NOMO-1 treated with DMSO at 0.1 percent for 48 hours (cell line): ENCODE data around the gene TOX3.

Experiments used
- DNase-seq: peaks from one replicate; lab custom pipeline; 2025; ENCODE audit not compliant: unreplicated experiment; lab: John Stamatoyannopoulos, UW

The TOX3 gene

GRCh38 chr16:52455549-52456277, 91.2 kb downstream of the TOX3 start:
- no peak for DNase-seq

GRCh38 chr16:52453644-52454043, 93.3 kb downstream of the TOX3 start:
- DNase-seq, result no peak

GRCh38 chr16:52451971-52452421, 94.9 kb downstream of the TOX3 start:
- DNase-seq, result no peak

- DNase-seq, result no peak
Measured at GRCh38 chr16:52450916-52451315, 96.0 kb downstream of the TOX3 start.

- no peak for DNase-seq
Measured at GRCh38 chr16:52450241-52450640, 96.7 kb downstream of the TOX3 start.

DNA sequence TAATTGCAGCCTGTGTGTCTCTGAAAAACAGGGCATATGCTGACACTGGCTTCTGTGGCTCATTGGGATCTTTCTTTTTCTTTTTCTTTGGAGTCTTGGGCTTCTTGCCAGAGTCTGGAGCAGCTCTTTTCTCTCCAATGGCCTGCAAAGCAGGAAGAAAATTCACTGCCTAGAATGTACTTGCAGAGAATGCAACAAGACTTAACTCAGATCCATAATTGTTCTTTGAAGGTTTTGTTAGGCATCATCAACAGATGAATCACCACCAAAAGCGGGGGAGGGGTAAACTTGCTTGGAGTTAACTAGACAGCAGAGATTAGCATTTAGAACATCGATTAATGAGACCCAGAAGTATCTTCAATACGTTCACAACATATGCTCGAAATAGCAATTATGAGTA, 100.9 kb downstream of the TOX3 start:
- no peak for DNase-seq

- no peak for DNase-seq
Measured at GRCh38 chr16:52441886-52442285, 105.1 kb downstream of the TOX3 start.

DNA sequence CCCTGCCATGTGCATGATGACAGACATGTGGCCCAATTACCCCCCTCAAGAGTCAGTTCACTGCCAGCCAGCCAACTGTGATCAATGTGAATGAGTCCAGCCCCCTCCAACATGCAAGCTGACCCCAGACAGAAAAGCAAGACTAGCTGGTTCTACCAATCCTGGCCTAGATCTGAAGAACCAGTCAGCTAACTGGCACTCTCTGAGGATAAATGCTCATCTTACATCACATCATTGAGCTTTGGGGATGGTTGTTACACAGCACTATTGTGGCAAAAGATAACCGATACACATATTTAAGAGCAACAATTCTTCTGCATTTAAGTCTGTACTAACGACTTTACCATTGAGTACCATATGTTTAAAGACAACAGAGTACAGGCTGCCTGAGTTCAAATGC, 106.7 kb downstream of the TOX3 start:
- DNase-seq, result no peak

DNA sequence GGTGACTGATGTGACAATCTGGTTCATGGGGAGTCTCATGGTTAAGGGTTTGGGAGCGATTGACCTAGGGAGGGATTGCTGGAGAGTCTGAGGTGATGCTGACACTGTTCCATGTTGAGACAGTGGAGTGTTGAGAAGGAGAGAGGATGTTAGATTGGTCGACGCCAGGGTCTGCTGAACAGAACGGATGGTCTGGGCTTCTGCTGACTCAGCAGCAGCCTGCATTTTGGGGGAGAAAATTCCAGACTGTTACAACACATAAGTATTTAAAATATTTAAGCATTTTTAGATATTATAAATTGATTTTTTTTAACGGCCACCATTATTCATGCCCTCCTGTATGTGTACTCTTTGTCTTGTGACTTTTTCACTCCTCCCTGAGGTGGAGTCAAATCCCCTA, 107.2 kb downstream of the TOX3 start:
- no peak for DNase-seq

GRCh38 chr16:52439171-52439701, 107.7 kb downstream of the TOX3 start:
- DNase-seq, result no peak

DNA sequence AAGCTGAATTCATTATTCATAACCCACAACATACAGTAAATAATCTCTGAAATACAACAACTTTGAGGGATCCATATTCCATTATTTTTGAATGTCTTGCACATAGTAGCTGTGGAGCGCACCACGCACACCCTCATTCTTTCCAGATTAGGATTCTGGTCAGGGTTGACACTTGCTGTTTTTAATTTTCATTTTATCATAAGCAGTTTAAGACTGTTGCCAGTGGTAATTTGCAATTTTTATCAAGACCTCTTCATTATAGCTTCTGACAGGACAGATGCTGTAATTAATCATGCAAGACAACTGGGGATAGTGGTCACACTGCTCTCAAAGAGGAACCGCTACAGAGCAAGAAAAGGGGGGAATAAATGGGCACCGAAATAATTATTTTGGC, 109.7 kb downstream of the TOX3 start:
- DNase-seq, result no peak

DNA sequence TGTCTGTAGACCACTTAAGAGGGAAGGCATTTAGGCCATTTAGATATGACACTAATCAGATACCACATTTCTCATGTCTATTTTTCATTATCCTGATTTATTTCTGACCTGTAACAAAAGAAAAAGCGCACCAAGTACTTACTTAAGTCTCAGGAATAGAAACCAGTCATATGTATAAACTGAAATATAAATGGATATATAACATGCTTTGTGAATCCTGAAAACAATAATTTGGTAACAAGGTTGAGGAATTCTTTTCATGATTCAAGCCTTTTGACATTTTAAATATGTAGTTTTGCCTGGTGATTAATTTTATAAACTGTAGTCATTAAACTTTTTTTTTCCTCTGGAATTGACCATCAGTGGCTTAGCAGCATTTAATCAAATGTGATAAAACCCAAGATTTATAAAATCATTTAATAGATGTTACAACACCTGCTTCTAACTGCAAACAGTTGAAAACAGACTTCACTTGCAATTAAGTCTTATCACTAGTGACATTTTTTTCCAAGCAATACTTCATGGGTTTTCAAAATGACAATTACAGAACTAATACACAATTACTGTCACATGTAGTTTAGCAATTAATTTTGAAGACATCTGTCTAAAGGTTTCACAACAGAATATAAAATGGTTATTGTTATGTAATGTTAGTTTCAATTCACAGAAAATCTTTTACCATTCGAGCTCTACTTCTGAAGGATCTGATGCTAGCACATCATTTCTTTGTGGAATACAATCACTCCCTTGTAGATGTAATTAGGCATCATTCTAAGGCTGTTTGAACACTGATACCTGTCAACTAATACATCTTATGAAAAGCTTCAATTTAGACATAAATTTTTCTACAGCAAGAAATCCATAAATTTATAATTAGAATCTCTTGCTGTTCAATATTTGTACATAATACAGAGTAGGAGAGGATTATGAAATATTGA, 110.3 kb downstream of the TOX3 start:
- DNase-seq, result no peak

DNA sequence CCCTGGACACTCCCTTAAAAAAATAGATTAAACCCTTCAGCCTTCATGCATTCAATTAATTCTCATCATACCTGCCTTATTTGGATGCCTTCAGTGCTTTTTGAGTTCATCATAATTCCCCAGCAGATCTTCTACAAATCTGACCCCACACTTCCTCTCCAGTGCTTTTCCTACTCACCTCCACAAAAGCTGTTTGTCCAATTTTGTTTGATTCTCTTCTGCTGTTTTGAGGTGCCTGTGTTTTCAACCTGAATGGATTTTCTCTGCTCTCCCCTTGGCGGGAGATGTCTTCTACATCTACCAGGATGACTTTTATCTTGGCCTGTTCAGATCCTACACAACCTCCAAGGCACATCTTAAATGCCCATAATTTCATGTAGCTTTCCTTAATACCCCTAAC, 112.7 kb downstream of the TOX3 start:
- no peak for DNase-seq

GRCh38 chr16:52433643-52434042, 113.3 kb downstream of the TOX3 start:
- DNase-seq, result no peak

- no peak for DNase-seq
Measured at GRCh38 chr16:52424591-52424990, 122.4 kb downstream of the TOX3 start.

GRCh38 chr16:52422307-52422706, 124.6 kb downstream of the TOX3 start:
- no peak for DNase-seq

- DNase-seq, result no peak
Measured at GRCh38 chr16:52418201-52418600, 128.7 kb downstream of the TOX3 start.

DNA sequence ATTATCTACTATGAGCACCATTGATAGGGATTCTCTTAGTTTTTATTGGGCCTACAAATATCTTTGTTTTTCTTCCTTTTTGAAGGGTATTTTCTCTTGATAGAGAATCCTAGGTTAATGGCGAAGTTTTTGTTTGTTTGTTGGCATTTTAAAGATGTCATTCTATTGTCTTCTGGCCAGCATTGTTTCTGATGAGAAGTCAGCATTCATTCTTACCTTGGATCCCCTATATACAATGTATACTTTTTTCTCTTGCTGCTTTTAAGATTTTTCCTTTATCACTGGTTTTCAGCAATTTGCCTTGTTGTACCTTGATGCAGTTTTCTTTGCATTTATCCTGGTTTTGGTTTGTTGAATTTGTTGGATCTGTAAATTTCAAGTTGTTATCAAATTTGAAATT, 130.1 kb downstream of the TOX3 start:
- no peak for DNase-seq

DNA sequence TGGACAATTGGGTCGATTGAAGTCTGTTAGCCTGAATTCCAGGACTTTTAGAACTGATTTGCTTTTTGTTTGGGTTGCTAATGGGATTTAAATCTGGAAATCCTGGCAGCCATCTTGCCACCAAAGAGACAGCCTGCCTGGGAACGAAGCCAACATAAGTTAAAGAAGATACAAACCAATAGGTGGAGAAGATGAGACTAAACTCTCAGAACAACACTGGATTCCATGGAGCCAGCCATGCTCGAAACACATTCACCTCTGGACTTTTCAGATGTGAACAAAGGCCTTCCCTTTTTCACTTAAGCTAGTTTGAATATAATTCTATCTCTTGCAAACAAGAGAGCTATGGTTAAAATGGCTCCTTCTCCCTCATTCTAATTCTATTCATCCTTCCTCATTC, 135.9 kb downstream of the TOX3 start:
- DNase-seq, result no peak

DNA sequence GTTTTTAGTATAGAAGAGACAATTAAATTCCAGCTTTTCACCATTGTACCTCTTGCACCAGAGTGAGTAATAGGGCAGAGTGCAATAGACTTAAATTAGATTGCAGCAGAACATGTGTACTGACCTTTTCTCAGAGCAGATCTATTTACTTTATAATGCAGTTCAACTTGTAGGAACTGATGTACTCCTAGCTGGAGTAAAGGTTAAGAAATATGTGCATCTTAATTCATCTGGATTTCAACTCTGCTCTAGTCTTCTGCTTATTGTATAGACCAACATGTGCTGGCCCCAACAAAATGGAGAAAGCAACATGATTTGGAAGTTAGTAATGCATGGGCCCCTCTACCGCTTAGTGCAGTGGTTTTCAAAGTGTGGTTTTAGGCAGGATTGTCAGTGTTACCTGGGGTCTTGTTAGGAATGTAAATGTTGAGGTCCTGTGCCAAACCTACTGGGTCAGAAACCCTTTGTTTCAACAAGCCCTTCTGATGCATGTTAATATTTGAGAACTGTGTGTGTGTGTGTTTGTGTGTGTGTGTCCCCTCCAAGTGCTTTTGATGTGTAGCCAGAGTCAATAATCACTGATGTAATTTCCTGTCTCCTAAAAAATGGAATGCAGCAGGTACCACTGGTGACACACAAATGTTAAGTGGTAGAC, 138.6 kb downstream of the TOX3 start:
- no peak for DNase-seq

- no peak for DNase-seq
Measured at GRCh38 chr16:52407778-52408177, 139.2 kb downstream of the TOX3 start.
